AG04449 (cell line): Measurements from ENCODE around the gene CBFA2T3.

Experiments
- CTCF ChIA-PET: fragments of 350-600 bp; formaldehyde crosslinking; extraction: SDS; loops from one replicate; lab custom pipeline; 2021; ENCODE audit warnings: antibody characterized with exemption; lab: Yijun Ruan, JAX
- POLR2A ChIA-PET: fragments of 400-600, 350-600 bp; formaldehyde crosslinking; extraction: SDS; loops from one replicate; lab custom pipeline; 2020; ENCODE audit warnings: antibody characterized with exemption, inconsistent platforms; lab: Yijun Ruan, JAX
- DNase-seq: peaks from one replicate; pipeline ENCODE4 v3.0.0-alpha.2; 2010; ENCODE audit warnings: low read depth, low spot score
- H3K4me3 ChIP-seq: 2 replicates; pipeline ENCODE4 v1.5.1; 2011; ENCODE audit warnings: low read depth, mild to moderate bottlenecking, control low read depth, low read length
- TF ChIP-seq, protein P1 (sequence below): IDR thresholded peaks from one replicate; pipeline ENCODE4 v1.5.1; 2011; ENCODE audit warnings: mild to moderate bottlenecking, moderate library complexity, low read length, control low read depth, inconsistent platforms; ENCODE audit not compliant: insufficient read depth; ENCODE audit errors: missing control alignments

CBFA2T3 gene

DNA sequence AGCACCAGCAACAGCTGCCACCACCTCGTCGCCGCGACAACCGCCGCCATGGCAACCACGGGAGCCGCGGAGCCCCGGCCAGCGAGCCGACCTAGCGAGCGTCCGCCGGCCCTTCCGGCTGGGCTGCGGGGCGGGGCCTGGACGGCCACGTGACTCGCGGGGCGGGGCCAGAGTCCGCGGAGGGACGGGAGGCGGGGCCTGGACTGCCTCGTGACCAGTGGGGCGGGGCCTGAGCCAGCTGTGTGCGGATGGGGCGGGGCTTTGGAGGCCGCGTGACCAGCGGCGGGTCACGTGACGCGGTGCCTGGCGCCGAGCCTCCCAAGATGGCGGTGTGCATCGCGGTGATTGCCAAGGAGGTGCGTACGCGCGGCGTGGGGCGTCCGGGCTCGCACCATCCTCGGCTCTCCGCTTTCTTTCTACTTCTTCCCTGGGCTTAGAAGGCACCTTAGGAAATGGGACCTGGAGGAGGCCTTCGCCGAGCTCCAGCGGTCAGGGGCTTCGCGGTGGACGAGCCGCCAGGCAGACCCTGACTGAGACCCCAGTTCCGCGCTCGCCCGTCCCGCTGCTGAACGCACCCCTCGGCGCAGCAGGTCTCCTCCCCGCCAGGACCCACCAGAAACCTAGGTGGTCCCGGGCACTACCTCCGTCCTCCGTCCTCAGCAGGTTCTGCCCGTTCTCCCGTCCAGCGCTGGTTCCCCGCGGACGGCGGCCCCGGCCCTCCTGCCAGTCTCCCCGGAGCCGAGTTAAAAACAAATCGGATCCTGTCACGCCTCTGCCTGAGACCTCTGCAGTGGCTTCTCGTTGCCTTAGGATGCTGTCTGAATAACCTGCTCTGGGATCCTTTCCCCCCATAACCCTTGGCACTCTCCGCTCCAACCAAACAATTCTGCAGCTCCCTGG is 119.9 kb downstream of the CBFA2T3 start, which contains the start of the genes GALNS and TRAPPC2L:
TSS of gene GALNS (minus strand) at position 120 of the 900 bp plus-strand sequence. CDS start at position 50, 70 bp downstream.
TSS of gene TRAPPC2L (plus strand) at position 300 of the 900 bp plus-strand sequence. CDS start at position 324, 24 bp downstream.
- TF ChIP-seq, protein P1, sequence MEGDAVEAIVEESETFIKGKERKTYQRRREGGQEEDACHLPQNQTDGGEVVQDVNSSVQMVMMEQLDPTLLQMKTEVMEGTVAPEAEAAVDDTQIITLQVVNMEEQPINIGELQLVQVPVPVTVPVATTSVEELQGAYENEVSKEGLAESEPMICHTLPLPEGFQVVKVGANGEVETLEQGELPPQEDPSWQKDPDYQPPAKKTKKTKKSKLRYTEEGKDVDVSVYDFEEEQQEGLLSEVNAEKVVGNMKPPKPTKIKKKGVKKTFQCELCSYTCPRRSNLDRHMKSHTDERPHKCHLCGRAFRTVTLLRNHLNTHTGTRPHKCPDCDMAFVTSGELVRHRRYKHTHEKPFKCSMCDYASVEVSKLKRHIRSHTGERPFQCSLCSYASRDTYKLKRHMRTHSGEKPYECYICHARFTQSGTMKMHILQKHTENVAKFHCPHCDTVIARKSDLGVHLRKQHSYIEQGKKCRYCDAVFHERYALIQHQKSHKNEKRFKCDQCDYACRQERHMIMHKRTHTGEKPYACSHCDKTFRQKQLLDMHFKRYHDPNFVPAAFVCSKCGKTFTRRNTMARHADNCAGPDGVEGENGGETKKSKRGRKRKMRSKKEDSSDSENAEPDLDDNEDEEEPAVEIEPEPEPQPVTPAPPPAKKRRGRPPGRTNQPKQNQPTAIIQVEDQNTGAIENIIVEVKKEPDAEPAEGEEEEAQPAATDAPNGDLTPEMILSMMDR: no peak
- ChIA-PET CTCF (interaction anchor here (0.8 to 2.6 kb wide), 30 partner anchors 8 to 363 kb away, joined by 3 to 20 read pairs (median 4); partner anchors contain the start of genes APRT, MVD, PABPN1L and PIEZO1), POLR2A (interaction anchor here (0.7 to 1.7 kb wide), 3 partner anchors 72 to 194 kb away, joined by 3 to 7 read pairs (median 3); partner anchors contain the start of genes MVD and PIEZO1)
- DNase-seq: peak; percentile 29
- H3K4me3 ChIP-seq: peak within 1 kb of the TSS; percentile 99

DNA sequence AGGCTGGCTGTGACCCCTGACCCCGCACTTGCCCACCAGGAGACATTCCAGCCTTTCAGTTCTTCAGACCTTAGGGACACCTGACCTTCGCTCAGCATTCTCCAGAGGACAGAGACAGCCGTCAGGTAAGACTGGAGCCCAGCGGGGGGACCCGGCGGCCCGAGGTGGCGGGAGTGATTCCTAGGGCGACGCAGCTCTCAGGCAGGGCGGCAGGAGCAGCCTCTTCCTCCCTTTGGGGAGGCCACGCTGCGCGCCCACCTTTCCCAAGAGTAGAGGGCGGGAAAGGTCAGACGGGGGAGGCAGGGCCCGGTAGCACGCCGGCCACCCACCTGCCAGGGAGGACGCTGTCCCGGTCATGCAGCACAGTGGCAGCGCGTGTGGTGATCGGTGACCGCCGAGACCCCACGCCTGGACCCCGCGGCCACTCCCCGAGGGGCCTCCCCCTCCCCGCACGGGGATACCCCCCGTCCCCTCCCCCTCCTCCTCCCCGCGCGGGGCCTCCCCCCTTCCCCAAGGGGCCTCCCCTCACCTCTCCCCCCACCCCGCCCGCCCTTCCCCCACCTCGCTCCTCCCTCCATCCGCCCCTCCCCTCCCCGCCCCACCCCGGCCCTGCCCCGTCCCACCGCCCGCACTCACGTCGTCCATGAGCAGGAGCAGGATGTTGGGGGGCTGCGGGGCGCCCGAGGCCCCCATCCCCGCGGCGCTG is 120.7 kb downstream of the CBFA2T3 start:
- TF ChIP-seq, protein P1: no peak
- CTCF ChIA-PET: interaction anchor here (1.4 to 2.6 kb wide), 9 partner anchors 15 to 360 kb away, joined by 3 to 20 read pairs (median 6); no protein-coding TSS in a partner anchor
- peak overlapping the region; percentile 70 for H3K4me3 ChIP-seq
- POLR2A ChIA-PET: no interaction called here
- no peak for DNase-seq

GRCh38 chr16:88855736-88856121 is 121.3 kb downstream of the CBFA2T3 start:
- CTCF ChIA-PET: interaction anchor here (1.6 kb wide), 1 partner anchor 43 kb away, joined by 6 read pairs; no protein-coding TSS in a partner anchor
- TF ChIP-seq, protein P1: no peak
- POLR2A ChIA-PET: no interaction called here
- H3K4me3 ChIP-seq: peak overlapping the region; percentile 70
- no peak for DNase-seq

DNA sequence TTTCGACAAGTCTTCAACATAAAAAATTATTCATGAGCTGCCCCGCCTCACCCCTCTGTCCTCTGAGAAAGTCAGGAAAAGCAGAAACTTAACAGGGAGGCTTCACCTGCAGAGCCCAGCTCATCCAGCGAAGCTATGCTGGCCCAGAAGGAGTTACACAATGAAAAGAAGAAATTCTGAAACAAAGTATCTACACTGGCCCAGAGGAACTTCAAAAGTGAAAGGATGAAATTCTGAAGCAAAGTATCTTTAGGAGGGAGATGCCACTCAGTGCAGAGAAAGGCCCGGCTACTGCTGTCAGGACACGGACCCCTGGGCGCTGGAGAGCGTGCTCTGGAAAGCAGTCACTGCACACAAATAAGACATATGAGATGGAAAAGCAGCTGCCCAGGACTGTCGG is 121.8 kb downstream of the CBFA2T3 start:
- TF ChIP-seq, protein P1: no peak
- DNase-seq: no peak
- ChIA-PET CTCF (interaction anchor here (1.6 kb wide), 1 partner anchor 43 kb away, joined by 6 read pairs; no protein-coding TSS in a partner anchor), POLR2A (interaction anchor here (1.3 kb wide), 1 partner anchor 22 kb away, joined by 4 read pairs; no protein-coding TSS in a partner anchor)
- H3K4me3 ChIP-seq: no peak overlapping the region

GRCh38 chr16:88854306-88855111 is 122.5 kb downstream of the CBFA2T3 start:
- DNase-seq: no peak
- ChIA-PET CTCF (no interaction called here), POLR2A (interaction anchor here (1.3 kb wide), 1 partner anchor 21 kb away, joined by 4 read pairs; no protein-coding TSS in a partner anchor)
- no peak overlapping the region for H3K4me3 ChIP-seq
- TF ChIP-seq, protein P1: no peak
